NCI-H146 (cell line): ENCODE results near the gene FUCA1.

ENCODE experiments used
- DNase-seq: peaks from one replicate; lab custom pipeline; 2025; lab: John Stamatoyannopoulos, UW

The FUCA1 gene

GRCh38 chr1:23801876-23802275 is 66.2 kb downstream of the FUCA1 start:
- DNase-seq = no peak

GRCh38 chr1:23801338-23801748 is 66.7 kb downstream of the FUCA1 start:
- peak; percentile 7 for DNase-seq

GRCh38 chr1:23800400-23801337 is 67.4 kb downstream of the FUCA1 start, which contains the start of gene GALE:
TSS of gene GALE (minus strand) at chr1:23800754. CDS start at chr1:23799007, 1,747 bp downstream.
- peak; percentile 92 for DNase-seq

- DNase-seq = peak; percentile 22
Measured at GRCh38 chr1:23799570-23800399, 68.3 kb downstream of the FUCA1 start.

- DNase-seq = no peak
Measured at GRCh38 chr1:23799255-23799569, 68.9 kb downstream of the FUCA1 start.

GRCh38 chr1:23798662-23799142 is 69.4 kb downstream of the FUCA1 start:
- DNase-seq = no peak

- no peak for DNase-seq
Measured at GRCh38 chr1:23797478-23798448, 70.3 kb downstream of the FUCA1 start.

GRCh38 chr1:23796466-23797271 is 71.4 kb downstream of the FUCA1 start:
- DNase-seq = no peak

- no peak for DNase-seq
Measured at GRCh38 chr1:23795676-23796465, 72.2 kb downstream of the FUCA1 start.
